Neuronal stem cell (in vitro differentiated cells): ENCODE results near the gene HLA-E.
"Not testable (repeated sequence)": the region's sequence is repeated elsewhere in the genome, so short reads cannot be mapped to it uniquely, and the experiment has no call there.

Experiments used
- DNase-seq: peaks from one replicate; pipeline ENCODE4 v3.0.0-alpha.2; 2013; ENCODE audit warnings: low spot score
- H2AFZ ChIP-seq: one replicate; pipeline ENCODE4 v1.6.1; 2013; ENCODE audit warnings: mild to moderate bottlenecking, low read length, inconsistent platforms
- H2AK5ac ChIP-seq: 2 replicates; pipeline ENCODE4 v1.6.1; 2013; ENCODE audit warnings: low read depth, mild to moderate bottlenecking, inconsistent platforms, low read length, moderate library complexity, mixed read lengths
- H2BK120ac ChIP-seq: 2 replicates; pipeline ENCODE4 v1.6.1; 2013; ENCODE audit warnings: low read depth, mild to moderate bottlenecking, inconsistent platforms, low read length, moderate library complexity, mixed read lengths
- H2BK12ac ChIP-seq: one replicate; pipeline ENCODE4 v1.6.1; 2013; ENCODE audit warnings: low read length, inconsistent platforms
- H2BK15ac ChIP-seq: 2 replicates; pipeline ENCODE4 v1.6.1; 2013; ENCODE audit warnings: mild to moderate bottlenecking, low read length, inconsistent platforms, mixed read lengths
- H2BK5ac ChIP-seq: one replicate; pipeline ENCODE4 v1.6.1; 2013; ENCODE audit warnings: inconsistent platforms, mild to moderate bottlenecking, low read length, moderate library complexity
- H3K14ac ChIP-seq: one replicate; pipeline ENCODE4 v1.6.1; 2013; ENCODE audit warnings: low read length, inconsistent platforms
- H3K18ac ChIP-seq: 2 replicates; pipeline ENCODE4 v1.6.1; 2013; ENCODE audit warnings: low read length, inconsistent platforms
- H3K23ac ChIP-seq: 2 replicates; pipeline ENCODE4 v1.6.1; 2013; ENCODE audit warnings: low read depth, mild to moderate bottlenecking, mixed read lengths, low read length, inconsistent platforms; ENCODE audit not compliant: poor library complexity
- H3K27ac ChIP-seq: replicated peaks from 3 replicates; pipeline ENCODE4 v1.5.1; 2013; ENCODE audit warnings: low read length, inconsistent platforms
- H3K27me3 ChIP-seq, 3 experiments: 2 replicates each; pipeline ENCODE4 v1.6.1; 2013; ENCODE audit warnings: low read length in 3 of 3, mild to moderate bottlenecking in 2 of 3, inconsistent platforms in 1 of 3, low read depth in 1 of 3, mixed read lengths in 1 of 3, moderate library complexity in 1 of 3; ENCODE audit not compliant: control insufficient read depth in 3 of 3, insufficient read depth in 3 of 3
- H3K36me3 ChIP-seq, 2 donors: replicated peaks in 1 of 2; 2 replicates each; pipeline ENCODE4 v1.6.1; 2013; ENCODE audit warnings: low read length in 2 of 2; ENCODE audit not compliant: control insufficient read depth in 2 of 2, insufficient read depth in 2 of 2
- H3K4ac ChIP-seq: 2 replicates; pipeline ENCODE4 v1.6.1; 2013; ENCODE audit warnings: inconsistent platforms, mild to moderate bottlenecking, low read length, moderate library complexity
- H3K4me1 ChIP-seq, 2 donors: 1 replicate in 1 of 2; 2 replicates in 1 of 2; pipeline ENCODE4 v1.6.1; 2013; ENCODE audit warnings: low read length in 2 of 2, low read depth in 1 of 2; ENCODE audit not compliant: control insufficient read depth in 2 of 2, insufficient read depth in 1 of 2
- H3K4me2 ChIP-seq: one replicate; pipeline ENCODE4 v1.6.1; 2013; ENCODE audit warnings: mild to moderate bottlenecking, low read length, inconsistent platforms; ENCODE audit not compliant: insufficient read depth, poor library complexity, severe bottlenecking
- H3K4me3 ChIP-seq, 2 donors: 2 replicates each; pipeline ENCODE4 v1.5.1; 2013; ENCODE audit warnings: low read length in 2 of 2, mild to moderate bottlenecking in 2 of 2, inconsistent platforms in 1 of 2, moderate library complexity in 1 of 2
- H3K79me1 ChIP-seq: one replicate; pipeline ENCODE4 v1.6.1; 2013; ENCODE audit warnings: low read depth, mild to moderate bottlenecking, inconsistent platforms, low read length, moderate library complexity
- H3K9ac ChIP-seq: one replicate; pipeline ENCODE4 v1.6.1; 2013; ENCODE audit warnings: mild to moderate bottlenecking, low read depth, low read length, inconsistent platforms; ENCODE audit not compliant: poor library complexity
- H3K9me3 ChIP-seq, 2 donors: replicated peaks in 1 of 2; 2 replicates each; pipeline versions ENCODE3 to v1.6.1; 2013; ENCODE audit warnings: low read length in 2 of 2, mild to moderate bottlenecking in 2 of 2, inconsistent platforms in 1 of 2, low read depth in 1 of 2, mixed read lengths in 1 of 2, moderate library complexity in 1 of 2; ENCODE audit not compliant: control insufficient read depth in 2 of 2, insufficient read depth in 1 of 2
- H4K8ac ChIP-seq: one replicate; pipeline ENCODE4 v1.6.1; 2013; ENCODE audit warnings: low read depth, mild to moderate bottlenecking, inconsistent platforms, low read length, moderate library complexity
- H4K91ac ChIP-seq: one replicate; pipeline ENCODE4 v1.6.1; 2013; ENCODE audit warnings: low read length, low read depth, mild to moderate bottlenecking, inconsistent platforms; ENCODE audit not compliant: poor library complexity
- WGBS, 2 donors: extraction: QIAGEN DNeasy Blood & Tissue Kit; methylation state at CpG; one replicate each; pipeline ENCODE4 v1.1.7; 2013; ENCODE audit warnings: missing lambda C conversion rate in 2 of 2, mixed read lengths in 1 of 2; ENCODE audit not compliant: insufficient read length in 2 of 2, insufficient replicate concordance in 1 of 2; ENCODE audit errors: extremely low coverage in 2 of 2; 5-methylcytosine and 5-hydroxymethylcytosine counted together

The HLA-E gene

DNA sequence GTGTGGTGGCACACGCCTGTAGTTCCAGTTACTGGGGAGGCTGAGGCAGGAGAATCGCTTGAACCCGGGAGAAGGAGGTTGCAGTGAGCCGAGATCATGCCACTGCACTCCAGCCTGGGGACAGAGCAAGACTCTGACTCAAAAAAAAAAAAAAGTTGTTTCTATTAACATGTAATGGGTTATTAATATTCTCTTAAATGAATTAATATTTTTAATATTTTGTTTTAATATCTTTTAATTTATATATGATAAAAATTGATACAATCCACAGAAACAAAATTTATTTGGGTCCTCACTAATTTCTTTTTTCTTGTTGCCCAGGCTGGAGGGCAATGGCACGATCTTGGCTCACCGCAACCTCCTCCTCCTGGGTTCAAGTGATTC lies 620 bp upstream of the HLA-E start:
- H2BK12ac ChIP-seq, H2BK5ac ChIP-seq, H3K27ac ChIP-seq, H4K8ac ChIP-seq, H3K14ac ChIP-seq, H3K18ac ChIP-seq, H3K4me1 ChIP-seq, H4K91ac ChIP-seq, H2BK15ac ChIP-seq, H3K79me1 ChIP-seq, H3K23ac ChIP-seq, H3K4me3 ChIP-seq, H2AK5ac ChIP-seq, H3K9ac ChIP-seq, H2BK120ac ChIP-seq, H3K4ac ChIP-seq, DNase-seq, H3K9me3 ChIP-seq, H3K27me3 ChIP-seq: not testable (repeated sequence)
- Histone ChIP-seq H3K36me3 (peaks cover 4 to 16% of the 10 kb centered on the region in 2 donors), H3K4me2 (peak overlapping the region; percentile 29), H2AFZ (peak overlapping the region; percentile 94)
- WGBS, 2 donors = no CpG with 5 or more reads among the region's 6 CpGs

DNA sequence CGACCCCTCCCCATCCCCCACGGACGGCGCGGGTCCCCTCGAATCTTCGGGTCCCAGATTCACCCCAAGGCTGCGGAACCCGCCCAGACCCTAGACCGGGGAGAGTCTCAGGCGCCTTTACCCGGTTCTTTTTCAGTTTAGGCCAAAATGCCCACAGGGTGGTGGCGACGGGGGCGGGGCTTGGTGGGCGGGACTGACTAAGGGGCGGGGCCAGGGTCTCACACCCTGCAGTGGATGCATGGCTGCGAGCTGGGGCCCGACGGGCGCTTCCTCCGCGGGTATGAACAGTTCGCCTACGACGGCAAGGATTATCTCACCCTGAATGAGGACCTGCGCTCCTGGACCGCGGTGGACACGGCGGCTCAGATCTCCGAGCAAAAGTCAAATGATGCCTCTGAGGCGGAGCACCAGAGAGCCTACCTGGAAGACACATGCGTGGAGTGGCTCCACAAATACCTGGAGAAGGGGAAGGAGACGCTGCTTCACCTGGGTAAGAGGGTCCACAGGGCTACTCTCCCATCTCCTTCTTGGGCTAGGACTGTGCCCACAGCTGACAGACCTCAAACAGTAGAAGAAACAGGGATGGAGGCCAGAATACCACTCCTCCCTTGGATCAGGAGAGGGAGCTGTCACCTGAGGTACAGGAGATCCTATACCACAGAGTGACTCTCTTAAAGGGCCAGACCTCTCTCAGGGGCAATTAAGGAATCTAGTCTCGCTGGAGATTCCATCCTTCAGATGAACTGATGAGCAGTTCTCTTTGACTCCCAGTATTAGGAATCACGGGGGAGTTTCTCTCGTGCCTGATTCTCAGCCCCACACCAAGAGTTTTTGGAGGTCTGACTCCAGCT lies 942 bp downstream of the HLA-E start:
- Histone ChIP-seq H3K4ac (no peak overlapping the region), H3K4me1 (peaks cover 2 to 4% of the 10 kb centered on the region in 2 donors), H4K8ac (no peak overlapping the region), H2BK5ac (peak overlapping the region; percentile 69), H3K27me3 (no peaks in the 10 kb centered on the region), H2AFZ (peak overlapping the region; percentile 94), H3K4me3 (peak overlapping the region; percentile 76 to 92), H3K36me3 (peaks cover 4 to 16% of the 10 kb centered on the region in 2 donors), H3K23ac (peak overlapping the region; percentile 95), H4K91ac (no peak overlapping the region), H3K4me2 (peak overlapping the region; percentile 89), H2AK5ac (no peak overlapping the region), H3K79me1 (no peaks in the 10 kb centered on the region), H3K9me3 (no peaks in the 10 kb centered on the region), H2BK12ac (no peak overlapping the region), H2BK15ac (no peak overlapping the region), H3K9ac (peak overlapping the region; percentile 90), H3K18ac (peak overlapping the region; percentile 93), H3K27ac (no peak overlapping the region), H2BK120ac (no peak overlapping the region), H3K14ac (no peak overlapping the region)
- WGBS, 2 donors = no CpG with 5 or more reads among the region's 38 CpGs
- DNase-seq = peak; percentile 66

DNA sequence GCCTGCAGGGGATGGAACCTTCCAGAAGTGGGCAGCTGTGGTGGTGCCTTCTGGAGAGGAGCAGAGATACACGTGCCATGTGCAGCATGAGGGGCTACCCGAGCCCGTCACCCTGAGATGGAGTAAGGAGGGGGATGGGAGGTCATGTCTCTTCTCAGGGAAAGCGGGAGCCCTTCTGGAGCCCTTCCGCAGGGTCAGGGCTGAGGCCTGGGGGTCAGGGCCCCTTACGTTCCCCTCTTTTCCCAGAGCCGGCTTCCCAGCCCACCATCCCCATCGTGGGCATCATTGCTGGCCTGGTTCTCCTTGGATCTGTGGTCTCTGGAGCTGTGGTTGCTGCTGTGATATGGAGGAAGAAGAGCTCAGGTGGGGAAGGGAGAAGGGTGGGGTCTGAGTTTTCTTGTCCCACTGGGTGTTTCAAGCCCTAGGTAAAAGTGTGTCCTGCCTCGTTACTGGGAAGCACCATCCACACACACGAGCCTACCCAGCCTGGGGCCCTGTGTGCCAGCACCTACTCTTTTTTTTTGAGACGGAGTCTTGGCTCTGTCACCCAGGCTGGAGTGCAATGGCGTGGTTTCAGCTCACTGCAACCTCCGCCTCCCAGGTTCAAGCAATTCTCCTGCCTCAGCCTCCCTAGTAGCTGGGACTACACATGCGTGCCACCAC lies 2.1 kb downstream of the HLA-E start:
- H3K79me1 ChIP-seq, H3K27ac ChIP-seq, H3K4me3 ChIP-seq, H3K18ac ChIP-seq, H3K4me2 ChIP-seq, H3K4me1 ChIP-seq, H2BK5ac ChIP-seq, DNase-seq, H2AK5ac ChIP-seq, H3K23ac ChIP-seq, H2BK15ac ChIP-seq, H4K8ac ChIP-seq, H3K14ac ChIP-seq, H2BK12ac ChIP-seq, H3K4ac ChIP-seq, H2AFZ ChIP-seq, H3K27me3 ChIP-seq, H2BK120ac ChIP-seq, H3K9ac ChIP-seq, H4K91ac ChIP-seq, H3K9me3 ChIP-seq: not testable (repeated sequence)
- WGBS, 2 donors = no CpG with 5 or more reads among the region's 14 CpGs
- peaks cover 4 to 16% of the 10 kb centered on the region in 2 donors for H3K36me3 ChIP-seq
